HCT116 (cell line): ENCODE data around the gene LINGO3. TPM values are rescaled to one million over a fixed set of nuclear protein-coding genes. Genes with fewer than 3 reads are reported as not detected.

Experiments used
- CEBPB ChIP-seq: IDR thresholded peaks from 2 replicates; pipeline ENCODE4 v1.6.1; 2012; ENCODE audit warnings: low read depth
- ZNF274 ChIP-seq: fragments of 200-500 bp; sonication (Bioruptor generic); IDR thresholded peaks from 2 replicates; pipeline ENCODE4 v1.6.1; 2014; ENCODE audit warnings: mild to moderate bottlenecking, low read depth, low read length, inconsistent platforms
- total RNA-seq: library from RNA; stranded (reverse); gene quantifications from one replicate; pipeline ENCODE4 v1.2.1, GENCODE V29; 2021; ENCODE audit not compliant: unreplicated experiment
- TF ChIP-seq, protein P1 (sequence below): IDR thresholded peaks from 2 replicates; pipeline ENCODE4 v1.6.1; 2012; ENCODE audit warnings: low read depth

Gene LINGO3
- total RNA-seq, 1 experiment from 2014 or later, result not detected

DNA sequence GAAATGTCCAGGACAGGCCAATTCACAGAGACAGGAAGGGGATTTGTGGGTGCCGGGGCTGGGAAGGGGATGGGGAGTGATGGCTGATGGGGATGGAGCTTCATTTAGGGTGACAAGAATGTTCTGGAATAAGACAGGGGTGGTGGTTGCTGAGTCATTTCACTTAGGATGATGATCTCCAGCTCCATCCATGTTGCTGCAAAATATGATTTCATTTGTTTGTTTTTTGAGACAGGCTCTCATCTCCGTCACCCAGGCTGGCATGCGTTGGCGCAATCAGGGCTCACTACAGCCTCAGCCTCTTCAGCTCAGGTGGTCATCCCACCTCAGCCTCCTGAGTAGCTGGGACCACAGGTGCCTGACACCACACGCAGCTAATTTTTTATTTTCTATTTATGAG is 48.6 kb downstream of the LINGO3 start (continued):
- TF ChIP-seq, protein P1, sequence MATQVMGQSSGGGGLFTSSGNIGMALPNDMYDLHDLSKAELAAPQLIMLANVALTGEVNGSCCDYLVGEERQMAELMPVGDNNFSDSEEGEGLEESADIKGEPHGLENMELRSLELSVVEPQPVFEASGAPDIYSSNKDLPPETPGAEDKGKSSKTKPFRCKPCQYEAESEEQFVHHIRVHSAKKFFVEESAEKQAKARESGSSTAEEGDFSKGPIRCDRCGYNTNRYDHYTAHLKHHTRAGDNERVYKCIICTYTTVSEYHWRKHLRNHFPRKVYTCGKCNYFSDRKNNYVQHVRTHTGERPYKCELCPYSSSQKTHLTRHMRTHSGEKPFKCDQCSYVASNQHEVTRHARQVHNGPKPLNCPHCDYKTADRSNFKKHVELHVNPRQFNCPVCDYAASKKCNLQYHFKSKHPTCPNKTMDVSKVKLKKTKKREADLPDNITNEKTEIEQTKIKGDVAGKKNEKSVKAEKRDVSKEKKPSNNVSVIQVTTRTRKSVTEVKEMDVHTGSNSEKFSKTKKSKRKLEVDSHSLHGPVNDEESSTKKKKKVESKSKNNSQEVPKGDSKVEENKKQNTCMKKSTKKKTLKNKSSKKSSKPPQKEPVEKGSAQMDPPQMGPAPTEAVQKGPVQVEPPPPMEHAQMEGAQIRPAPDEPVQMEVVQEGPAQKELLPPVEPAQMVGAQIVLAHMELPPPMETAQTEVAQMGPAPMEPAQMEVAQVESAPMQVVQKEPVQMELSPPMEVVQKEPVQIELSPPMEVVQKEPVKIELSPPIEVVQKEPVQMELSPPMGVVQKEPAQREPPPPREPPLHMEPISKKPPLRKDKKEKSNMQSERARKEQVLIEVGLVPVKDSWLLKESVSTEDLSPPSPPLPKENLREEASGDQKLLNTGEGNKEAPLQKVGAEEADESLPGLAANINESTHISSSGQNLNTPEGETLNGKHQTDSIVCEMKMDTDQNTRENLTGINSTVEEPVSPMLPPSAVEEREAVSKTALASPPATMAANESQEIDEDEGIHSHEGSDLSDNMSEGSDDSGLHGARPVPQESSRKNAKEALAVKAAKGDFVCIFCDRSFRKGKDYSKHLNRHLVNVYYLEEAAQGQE, result no peak
- TF ChIP-seq ZNF274 (no peak), CEBPB (no peak)

Other genes with a start within 250 kb of the LINGO3 start
- gene MOB3A, start 211.8 kb downstream of the LINGO3 start, total RNA-seq, result 32.1 TPM
- gene IZUMO4, start 211.2 kb downstream of the LINGO3 start, total RNA-seq, result 6.1 TPM
- 137 TPM for gene AP3D1, start 156.6 kb downstream of the LINGO3 start, total RNA-seq
- 48.9 TPM for gene DOT1L, start 144.2 kb downstream of the LINGO3 start, total RNA-seq
- gene PLEKHJ1, start 71.8 kb downstream of the LINGO3 start, total RNA-seq, result 88.2 TPM
- gene SF3A2, start 71.3 kb downstream of the LINGO3 start, total RNA-seq, result 166 TPM
- 42.8 TPM for gene AMH, start 58.8 kb downstream of the LINGO3 start, total RNA-seq
- 0.30 TPM for gene JSRP1, start 51.7 kb downstream of the LINGO3 start, total RNA-seq
- gene PEAK3, start 26.0 kb downstream of the LINGO3 start, total RNA-seq, result not detected
- gene LSM7, start 20.4 kb upstream of the LINGO3 start, total RNA-seq, result 190 TPM
- 83.1 TPM for gene SPPL2B, start 20.5 kb upstream of the LINGO3 start, total RNA-seq
- gene TMPRSS9, start 52.1 kb upstream of the LINGO3 start, total RNA-seq, result not detected
- gene TIMM13, start 119.4 kb upstream of the LINGO3 start, total RNA-seq, result 151 TPM
- gene LMNB2, start 148.8 kb upstream of the LINGO3 start, total RNA-seq, result 228 TPM
- 37.9 TPM for gene GADD45B, start 168.0 kb upstream of the LINGO3 start, total RNA-seq